ENCODE data around the gene GDAP2.

The GDAP2 gene

GRCh38 chr1:117838911-117839310 is 90.5 kb downstream of the GDAP2 start:
- DNase-seq (ENCODE audit: low read depth) = no peak

- DNase-seq (ENCODE audit: low read depth) = no peak
Measured at GRCh38 chr1:117836069-117836468, 93.4 kb downstream of the GDAP2 start.

DNA sequence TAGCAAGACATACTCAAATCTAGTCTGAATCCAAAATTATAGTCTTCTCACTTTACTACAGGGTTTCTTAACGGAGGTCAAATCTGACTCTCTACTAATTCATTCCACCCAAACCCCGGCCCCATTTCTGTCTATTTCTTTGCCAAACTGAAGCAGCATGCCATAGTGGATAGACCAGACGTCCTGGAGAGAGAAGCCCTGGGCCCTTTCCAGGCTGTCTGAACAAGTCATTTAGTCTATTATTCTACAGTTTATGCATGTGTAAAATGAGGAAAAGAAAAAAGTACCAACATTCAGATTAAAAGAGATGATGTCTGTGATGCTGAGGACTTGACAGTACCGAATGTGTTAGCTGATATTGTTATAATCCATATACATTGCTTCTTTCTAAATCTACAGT is 95.0 kb downstream of the GDAP2 start:
- DNase-seq (ENCODE audit: low read depth) = no peak

GRCh38 chr1:117832453-117832852 is 97.0 kb downstream of the GDAP2 start:
- no peak for DNase-seq (ENCODE audit: low read depth)

DNA sequence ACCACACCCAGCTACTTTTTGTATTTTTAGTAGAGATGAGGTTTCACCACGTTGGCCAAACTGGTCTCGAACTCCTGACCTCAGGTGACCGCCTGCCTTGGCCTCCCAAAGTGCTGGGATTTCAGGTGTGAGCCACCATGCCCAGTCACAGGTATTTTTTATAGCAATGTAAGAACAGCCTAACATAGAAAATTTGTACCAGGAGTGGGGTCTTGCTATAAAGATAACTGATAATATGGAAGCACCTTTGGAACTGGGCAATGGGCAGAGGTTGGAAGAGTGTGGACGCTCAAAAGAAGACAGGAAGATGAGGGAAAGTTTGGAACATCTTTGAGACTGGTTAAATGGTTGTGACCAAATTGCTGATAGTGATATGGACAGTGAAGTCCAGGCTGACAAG is 99.2 kb downstream of the GDAP2 start:
- DNase-seq (ENCODE audit: low read depth) = no peak

DNA sequence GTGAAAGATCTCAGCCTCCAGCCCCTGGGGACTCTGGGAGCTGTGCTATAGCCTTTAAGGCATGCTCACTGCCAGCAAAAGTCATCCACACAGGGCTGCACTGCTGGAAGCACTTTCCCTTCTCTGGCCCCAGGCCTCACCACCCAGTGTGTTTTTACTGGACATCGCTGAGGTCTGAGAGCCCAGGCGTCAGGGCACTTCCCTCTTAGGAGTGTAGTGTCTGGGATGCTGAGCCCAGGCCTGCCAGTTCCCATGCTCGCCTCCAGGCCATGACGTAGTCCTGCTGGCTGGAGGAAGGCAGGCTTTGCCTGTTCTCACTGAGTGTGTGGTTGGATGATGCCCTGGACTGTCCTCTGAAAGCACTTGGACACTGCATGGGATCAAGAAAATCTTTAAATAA is 101.2 kb downstream of the GDAP2 start:
- DNase-seq (ENCODE audit: low read depth) = no peak

- DNase-seq (ENCODE audit: low read depth) = no peak
Measured at GRCh38 chr1:117826540-117827078, 102.8 kb downstream of the GDAP2 start.

GRCh38 chr1:117826119-117826518 is 103.3 kb downstream of the GDAP2 start:
- no peak for DNase-seq (ENCODE audit: low read depth)

- no peak for DNase-seq (ENCODE audit: low read depth)
Measured at GRCh38 chr1:117825414-117825813, 104.0 kb downstream of the GDAP2 start.

GRCh38 chr1:117824616-117825015 is 104.8 kb downstream of the GDAP2 start:
- no peak for DNase-seq (ENCODE audit: low read depth)

DNA sequence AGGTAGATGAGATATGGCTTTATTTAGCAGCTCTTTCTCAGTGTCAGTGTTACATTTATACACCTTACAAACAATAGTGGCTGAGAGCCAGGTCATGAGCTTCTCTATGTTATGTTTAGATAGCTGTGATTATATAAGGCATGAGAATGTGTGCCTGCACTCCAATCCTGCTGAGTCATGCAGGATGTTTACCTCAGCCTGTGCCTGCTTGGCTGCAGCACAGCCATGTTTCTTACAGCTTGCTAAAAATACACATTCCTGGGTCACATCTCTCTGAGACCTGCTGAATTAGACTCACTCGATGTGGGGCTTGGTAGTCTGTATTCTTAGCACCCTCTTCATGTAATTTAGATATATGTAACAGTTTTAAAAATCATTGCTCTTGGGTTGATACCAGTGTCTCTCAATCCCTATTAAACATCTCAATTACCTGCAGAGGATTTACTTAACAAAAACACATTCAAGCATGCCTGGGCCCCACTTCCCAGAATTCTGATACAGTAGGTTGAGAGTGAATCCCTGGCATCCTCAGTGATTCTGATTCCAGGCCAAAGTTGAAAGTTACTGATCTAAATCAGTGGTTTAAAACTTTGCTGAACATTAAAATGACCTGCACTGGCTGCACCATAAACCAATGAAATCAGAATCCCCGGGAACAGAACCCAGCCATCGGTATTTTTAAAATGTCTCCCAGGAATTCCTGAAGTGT is 107.5 kb downstream of the GDAP2 start:
- DNase-seq (ENCODE audit: low read depth) = no peak

DNA sequence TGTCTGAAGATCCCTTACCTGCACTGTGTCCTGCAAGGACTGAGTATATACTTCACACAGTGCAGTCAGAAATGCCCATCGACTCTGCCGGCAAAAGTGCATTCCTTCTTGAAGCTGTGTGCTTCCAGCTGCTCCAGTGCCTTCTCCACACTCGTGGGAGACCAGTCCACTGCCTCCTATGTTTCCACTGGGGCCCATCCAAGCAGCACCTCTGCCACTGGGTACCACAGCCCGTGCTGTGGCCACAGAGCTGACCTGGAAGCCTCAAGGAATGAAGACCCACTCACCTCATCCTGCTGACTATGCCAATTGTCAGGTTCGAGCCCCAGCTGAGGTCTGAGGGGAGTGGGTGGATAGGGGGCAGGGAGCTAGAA is 108.1 kb downstream of the GDAP2 start:
- DNase-seq (ENCODE audit: low read depth) = no peak

DNA sequence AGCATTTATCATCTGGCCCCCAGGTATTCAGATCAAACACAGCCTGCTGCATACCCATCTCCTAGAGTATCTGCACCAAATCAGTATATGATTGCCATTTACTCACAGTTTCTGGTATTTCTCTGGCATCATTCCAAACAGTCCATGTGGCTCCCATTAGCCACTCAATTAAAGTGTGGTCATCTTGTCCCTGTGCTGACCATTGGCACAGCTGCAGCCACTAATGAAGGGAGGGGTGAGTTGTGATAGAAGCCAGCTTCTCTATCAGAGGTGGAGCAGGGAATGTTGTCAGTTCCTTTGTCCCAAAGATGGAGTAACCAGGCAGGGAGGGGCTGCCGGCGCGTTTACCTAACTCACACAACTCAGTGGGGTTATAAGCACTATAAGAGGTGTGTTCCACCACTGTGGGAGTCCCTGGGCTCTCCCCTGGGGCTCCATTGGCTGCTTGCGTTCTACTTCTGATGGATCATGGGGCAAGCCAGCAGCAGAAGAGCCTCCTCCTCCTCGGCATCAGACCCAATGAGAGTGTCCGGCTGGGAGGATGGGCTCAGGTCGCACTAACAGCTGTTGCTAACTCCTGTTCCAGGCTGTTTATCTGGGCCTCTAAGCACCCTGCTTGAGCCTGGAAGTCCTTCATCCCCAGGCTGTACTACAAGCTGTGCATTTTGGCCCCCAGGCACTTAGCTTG is 108.6 kb downstream of the GDAP2 start:
- DNase-seq (ENCODE audit: low read depth) = no peak

- DNase-seq (ENCODE audit: low read depth) = no peak
Measured at GRCh38 chr1:117820096-117820495, 109.3 kb downstream of the GDAP2 start.

DNA sequence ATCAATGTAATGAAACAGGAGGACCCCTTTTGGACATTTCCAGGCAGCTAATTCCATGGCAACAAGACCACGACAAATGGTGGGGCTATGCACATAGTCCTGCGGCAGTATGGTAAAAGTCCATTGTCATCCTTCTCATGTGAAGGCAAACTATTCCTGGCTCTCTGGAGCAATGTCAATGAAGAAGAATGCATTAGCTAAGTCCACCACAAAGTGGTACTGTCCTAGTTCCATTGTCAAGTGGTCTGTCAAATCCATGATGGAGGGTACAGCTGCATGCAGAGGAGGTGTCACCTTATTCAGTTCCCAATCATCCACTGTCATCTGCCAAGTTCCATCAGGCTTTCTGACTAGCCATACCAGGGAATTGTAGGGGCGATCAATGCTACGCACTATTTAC is 110.1 kb downstream of the GDAP2 start:
- DNase-seq (ENCODE audit: low read depth) = no peak

- DNase-seq (ENCODE audit: low read depth) = no peak
Measured at GRCh38 chr1:117818456-117818855, 111.0 kb downstream of the GDAP2 start.

GRCh38 chr1:117817629-117818028 is 111.8 kb downstream of the GDAP2 start:
- no peak for DNase-seq (ENCODE audit: low read depth)

GRCh38 chr1:117815926-117816325 is 113.5 kb downstream of the GDAP2 start:
- DNase-seq (ENCODE audit: low read depth) = no peak

DNA sequence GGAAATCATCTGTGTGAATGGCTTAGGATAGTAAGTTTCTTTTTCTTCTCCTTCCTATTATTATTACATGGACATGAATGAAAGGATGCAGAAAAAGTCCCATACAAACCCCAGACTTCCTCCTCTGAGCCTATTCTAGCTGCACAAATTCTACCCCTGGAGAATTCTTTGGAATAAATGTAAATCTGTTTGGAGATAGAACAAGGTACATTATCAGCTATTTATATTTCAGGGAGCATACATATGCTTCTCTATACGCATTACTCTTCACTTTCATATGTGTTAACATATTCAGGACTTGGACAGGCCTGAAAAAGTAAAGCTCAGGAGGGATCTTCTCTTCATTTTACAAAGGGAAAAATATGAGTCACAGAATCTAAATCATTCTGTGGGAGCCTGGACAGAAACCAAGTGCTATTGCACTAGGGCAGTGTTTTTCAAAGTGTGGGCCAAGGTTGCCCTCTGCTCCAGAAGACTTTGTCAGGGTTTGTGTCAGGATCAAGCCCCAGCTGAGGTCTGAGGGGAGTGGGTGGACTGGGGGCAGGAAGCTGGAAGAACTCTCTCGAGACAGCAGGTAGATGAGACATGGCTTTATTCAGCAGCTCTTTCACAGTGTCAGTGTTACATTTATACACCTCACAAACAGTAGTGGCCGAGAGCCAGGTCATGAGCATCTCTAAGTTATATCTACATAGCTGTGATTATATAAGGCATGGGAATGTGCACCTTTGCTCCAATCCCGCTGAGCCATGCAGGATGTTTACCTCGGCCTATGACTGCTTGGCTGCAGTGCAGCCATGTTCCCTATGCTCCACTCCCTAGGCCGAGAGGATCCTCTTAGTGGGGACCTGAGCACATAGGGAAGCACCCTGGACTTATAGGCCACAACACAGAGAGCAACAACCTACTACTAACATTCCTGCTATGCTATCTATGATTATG is 114.3 kb downstream of the GDAP2 start:
- DNase-seq (ENCODE audit: low read depth) = no peak
